ENCODE results near the gene NRCAM.
"Not testable (repeated sequence)": the region's sequence is repeated elsewhere in the genome, so short reads cannot be mapped to it uniquely, and the experiment has no call there.

The NRCAM gene

DNA sequence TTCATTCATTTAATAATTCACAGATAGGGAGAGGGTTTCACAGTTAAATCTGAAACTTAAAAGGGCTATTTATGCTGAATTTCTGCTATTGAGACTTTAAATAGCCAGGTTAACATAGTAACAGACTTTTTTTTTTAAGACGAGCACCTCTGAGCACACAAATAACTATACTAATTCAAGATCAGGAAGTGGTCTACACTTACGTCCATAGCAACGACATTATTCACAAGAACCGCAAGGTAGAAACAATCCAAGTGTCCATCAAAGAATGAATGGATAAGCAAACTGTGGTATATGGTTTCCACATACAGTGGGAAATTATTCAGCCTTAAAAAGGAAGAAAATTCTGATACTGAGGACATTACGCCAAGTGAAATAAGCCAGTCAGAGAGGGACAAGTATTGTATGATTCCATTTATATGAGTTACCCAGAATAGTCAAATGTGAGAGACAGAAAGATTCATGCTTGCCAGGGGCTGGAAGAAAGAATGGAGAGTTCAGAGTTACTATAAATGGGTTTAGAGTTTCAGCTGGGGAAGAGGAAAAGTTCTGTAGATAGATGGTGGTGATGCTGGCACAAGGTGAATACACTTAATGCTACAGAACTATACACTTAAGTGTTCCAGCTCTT is 185.7 kb downstream of the NRCAM start:
- no peak for DNase-seq

DNA sequence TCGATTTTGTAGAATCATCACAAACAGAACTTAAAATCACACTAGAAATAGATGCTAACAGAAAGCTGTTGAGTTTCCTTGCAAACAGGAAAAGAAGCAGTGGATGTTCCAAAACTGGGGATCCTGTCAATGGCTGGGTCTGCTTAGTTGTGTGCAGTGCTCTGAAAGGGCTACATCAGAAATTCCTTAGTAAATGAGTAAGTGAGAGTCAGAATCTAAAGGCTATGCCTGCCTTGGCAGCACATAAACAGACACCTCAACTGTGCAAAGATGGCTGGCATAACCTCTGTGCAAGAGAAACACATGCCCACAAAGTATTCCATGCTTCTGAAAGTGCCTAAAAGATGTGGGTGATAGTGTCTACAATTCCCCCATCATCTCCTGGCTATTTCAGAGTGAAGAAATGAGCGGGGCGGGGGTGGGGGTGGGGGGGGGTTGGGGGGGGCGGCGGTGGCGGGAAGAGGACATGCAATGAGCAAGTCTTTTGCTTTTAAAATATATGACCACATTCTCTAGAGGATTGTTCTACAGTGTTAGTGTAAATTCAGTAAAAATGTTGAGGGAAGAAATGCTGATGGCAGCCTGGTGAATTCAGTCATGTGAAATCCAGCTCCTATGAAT is 187.9 kb downstream of the NRCAM start:
- DNase-seq: no peak

DNA sequence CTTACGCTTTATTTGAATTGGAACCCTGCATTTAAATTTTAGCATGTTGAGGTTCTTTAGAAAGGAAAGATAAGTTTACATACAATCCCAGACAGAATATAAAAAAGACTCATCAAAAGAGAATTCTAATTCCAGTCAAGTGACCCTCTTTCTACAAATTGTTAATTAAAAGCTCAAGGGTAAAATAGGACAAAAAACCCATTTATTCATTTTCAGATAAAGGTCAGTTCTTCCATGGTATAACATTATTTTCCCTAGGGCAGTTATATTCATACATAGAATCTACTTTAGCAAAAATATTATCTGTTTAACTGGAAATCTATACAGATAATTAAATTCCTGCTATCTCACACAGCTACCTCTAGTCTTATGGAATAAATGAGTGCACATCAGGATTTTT is 188.6 kb downstream of the NRCAM start:
- no peak for DNase-seq

DNA sequence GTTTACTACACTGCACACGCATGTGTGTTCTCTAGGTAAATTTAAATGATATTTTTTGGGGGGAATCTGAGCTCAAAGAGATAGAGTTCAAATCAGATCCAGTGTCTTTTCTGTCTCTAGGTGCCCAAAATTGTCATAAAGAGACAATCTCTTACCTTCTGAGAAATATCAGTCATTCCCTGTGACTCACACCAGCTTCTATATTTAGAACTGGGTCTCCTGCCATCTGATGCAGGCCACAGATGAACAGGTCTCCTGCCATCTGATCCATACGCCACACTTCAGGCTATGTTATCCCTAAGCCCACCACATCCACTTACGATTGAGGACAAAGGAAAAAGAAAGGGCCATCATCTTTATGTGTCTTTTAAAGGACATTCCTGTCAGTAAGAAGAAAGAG is 189.7 kb downstream of the NRCAM start:
- DNase-seq: no peak

DNA sequence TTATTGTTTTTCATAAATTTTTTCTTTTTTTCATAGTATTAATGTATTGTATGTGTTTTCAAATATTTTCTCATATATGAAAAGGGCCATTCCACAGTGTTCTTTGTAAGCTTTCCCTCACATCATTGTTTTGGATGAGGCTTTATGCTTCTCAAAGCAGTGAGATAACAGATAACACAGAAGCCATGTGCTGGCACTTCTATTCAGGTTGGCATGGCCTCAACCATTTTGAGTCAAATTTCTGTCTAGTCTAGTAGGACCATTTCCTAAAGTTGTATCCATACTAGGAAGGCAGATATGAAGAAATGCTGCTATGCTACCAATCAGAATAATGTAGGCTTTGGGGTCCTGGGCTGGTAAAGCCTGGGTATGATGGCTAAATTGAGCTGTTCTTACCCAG is 190.2 kb downstream of the NRCAM start:
- no peak for DNase-seq

DNA sequence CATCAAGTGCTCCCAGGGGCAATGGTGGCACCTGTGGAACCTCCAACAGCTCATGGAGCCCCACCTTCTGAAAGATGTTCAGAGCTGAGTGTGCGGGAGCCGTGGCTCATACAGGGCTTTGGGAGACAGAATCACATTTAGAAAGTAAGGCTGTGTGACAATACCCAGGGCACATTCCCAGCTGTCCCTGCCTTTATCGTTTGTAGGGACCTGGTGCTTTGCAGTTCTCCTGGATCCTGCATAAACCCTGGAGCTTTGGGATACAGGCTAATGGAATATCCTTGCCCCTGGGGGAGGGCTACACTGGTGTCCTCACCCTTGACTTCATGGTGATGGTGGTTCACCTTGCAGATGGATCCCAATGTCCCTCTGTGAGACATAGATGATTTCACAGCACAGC is 191.2 kb downstream of the NRCAM start:
- DNase-seq: no peak

DNA sequence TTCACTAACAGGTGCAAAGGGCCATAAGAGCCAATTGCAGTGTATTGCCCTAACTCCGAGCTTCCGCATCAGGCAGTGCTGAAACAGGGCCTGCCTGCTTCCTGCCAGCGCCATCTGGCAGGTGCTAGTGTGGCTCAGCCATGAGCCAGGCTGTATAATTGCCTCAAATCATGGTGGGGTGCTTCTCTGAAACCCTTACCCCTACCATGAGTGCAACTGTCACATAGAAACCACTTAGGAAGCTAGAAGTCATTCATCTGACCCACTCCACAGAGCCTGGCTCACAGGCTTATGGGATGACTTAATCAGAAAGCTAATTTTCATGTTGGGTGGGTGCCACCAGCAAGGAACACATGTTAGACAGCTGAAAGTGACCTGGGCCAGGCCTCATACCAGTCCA is 192.8 kb downstream of the NRCAM start:
- peak; percentile 96 for DNase-seq

DNA sequence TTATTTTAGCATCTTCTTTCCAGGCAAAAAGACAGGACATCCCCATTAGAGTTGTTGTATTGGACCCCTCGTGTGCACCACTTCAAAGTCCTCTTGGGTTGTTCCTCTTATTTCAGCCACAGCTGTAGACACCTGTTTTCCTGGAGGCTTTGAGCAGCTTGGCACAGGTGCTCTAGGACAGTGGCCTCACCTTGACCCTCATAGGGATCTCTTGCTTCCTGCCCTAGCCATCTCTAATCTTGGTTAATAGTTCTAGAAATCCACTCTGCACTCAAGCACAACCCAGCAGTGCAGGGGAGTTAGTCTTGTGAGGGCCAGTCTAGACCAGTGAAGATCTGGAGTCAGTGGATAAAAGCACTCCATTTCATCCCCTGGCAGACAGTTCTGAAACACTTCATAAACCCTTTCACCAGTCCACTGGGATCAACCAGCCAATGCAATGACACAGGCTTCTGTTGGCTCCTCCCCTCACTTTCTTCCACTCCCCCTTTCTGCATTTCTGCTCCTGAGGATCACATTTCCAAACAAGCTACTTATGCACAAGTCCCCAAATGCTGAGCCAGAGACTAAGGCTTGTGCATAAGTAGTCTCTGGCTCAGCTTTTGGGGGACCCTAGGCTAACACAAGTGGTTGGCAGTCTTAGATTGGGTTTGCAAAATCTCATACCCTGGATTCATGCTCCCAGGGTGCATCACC is 194.5 kb downstream of the NRCAM start:
- no peak for DNase-seq

DNA sequence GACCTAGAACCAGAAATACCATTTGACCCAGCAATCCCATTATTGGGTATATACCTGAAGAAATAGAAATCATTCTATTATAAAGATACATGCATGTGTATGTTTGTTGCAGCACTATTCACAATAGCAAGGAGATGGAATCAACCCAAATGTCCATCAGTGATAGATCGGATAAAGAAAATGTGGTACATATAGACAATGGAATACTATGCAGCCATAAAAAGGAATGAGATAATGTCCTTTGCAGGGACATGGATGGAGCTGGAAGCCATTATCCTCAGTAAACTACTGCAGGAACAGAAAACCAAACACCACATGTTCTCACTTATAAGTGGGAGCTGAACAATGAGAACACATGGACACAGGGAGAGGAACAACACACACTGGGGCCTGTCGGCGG is 196.8 kb downstream of the NRCAM start:
- not testable (repeated sequence) for DNase-seq

DNA sequence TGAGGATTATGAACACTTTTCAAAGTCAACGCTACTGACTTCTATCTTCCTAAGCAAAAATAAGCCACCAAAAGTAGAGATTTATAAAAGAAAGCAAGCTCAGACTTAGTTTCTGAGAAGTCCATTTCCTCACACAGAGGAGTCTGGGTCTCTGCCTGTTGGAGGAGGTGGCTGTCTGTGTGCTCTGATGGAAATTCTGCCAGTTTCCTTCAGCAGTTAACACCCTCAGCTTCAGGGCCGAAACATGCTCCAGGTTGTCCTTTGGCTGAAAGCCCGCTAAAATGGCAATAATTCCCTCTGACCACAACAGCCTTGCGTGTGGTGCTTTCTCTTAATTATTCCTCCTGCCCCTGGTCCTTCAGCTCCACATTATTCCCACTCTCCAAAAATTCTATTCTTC is 198.3 kb downstream of the NRCAM start:
- DNase-seq: no peak

DNA sequence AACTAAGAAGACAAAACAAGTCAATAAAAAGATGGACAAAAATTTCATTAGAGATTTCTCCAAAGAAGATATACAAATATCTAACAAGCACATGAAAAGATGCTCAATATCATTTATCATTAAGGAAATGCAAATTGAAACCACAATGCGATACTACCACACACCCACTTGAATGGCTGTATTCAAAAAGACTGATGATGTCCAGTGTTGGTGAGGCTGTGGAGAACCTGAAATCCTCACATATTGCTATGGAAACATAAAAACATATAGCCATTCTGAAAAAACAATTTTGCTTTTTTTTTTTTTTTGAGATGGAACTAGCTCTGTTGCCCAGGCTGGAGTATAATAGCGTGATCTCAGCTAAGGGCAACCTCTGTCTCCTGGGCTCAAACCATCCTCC is 202.0 kb downstream of the NRCAM start:
- DNase-seq: no peak

DNA sequence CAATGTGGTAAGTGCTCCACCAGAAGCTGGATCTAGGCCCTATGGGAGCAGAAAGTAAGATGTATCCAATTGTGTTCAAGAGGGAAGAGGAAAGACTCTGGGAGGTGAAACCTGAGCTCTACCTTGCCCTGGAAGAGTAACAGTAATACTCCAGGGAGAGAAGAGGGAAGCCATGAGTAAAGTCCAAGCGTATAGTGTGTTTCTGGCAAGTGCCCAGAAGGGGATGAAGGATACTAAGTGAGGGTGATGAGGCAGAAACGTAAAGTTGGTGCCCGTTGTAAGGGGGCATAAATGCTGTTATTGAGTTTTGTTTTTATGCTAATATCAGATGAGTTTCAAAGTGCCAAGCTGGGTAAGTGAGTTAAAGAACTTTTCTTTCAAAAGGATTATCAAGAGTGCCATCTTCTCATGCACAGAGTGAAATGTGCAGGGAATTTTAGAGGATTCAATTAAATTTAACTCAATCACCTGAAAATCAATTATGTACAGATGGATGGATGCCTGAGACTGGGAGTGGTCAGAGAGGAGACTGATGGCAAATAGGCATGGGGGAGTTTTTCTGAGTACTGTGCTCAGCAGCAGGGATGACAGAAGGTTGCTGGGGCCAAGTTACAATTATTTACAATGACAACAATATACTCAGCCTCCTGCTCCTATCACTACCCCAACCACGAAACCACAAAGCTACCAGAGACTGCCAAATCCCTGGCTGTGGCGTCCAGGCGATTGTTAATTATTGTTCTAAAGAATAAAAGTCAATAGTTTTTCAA is 202.8 kb downstream of the NRCAM start:
- DNase-seq: no peak

DNA sequence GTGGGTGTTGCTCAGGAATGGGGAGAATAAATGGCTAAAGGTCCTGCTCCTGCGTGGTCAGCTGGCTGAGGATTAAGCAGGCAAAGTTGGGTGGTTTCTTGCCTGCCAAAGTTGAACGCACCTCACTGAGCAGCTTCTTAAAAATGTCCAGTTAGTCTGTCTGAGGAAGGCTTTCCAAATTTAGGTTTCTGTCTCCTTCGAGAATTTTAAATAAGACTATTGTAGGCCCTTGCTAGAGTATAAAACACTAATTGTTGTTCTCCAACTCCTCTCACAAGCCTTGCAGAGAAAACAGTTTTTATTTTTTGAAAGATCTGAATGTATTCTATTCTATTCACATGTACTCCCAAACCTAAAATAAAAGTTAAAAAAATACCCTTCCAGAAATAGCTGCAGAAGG is 204.1 kb downstream of the NRCAM start:
- no peak for DNase-seq

DNA sequence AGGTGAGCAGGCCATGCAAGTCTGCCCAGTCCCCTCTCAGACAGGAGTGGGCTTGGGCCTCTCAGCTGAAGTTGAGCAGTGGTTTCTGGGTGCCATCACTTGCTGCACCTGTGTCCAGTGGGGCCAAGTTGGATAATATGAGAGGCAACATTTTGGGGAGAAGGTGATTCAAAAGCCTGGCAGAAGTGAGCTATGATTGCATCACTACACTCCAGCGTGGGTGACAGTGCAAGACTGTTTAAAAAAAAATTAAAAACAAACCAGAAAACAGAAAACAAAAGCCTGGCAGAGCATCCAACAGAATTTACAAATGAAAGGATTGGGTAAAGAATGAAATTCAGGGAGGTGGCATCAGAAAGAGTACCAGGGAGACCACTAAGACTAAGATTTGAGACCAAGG is 204.5 kb downstream of the NRCAM start:
- DNase-seq: no peak

DNA sequence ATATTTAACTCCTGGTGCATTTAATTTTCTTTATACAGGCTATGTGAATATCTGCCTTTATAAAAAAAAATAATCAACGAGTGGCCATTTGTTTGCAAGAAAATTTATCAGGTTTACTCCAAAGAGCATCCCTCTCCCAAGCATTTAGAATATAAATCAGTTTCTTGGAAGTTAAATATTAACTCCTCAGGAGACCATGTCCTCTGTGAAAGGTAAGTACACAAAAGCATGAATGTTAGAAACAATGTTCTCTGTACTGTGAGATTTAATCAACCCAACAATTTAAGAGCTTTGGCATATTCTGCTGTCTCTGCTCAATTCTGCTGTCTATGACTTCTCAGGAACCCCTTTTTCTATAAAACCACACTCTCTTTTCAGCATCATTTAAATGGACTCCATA is 206.8 kb downstream of the NRCAM start:
- no peak for DNase-seq

DNA sequence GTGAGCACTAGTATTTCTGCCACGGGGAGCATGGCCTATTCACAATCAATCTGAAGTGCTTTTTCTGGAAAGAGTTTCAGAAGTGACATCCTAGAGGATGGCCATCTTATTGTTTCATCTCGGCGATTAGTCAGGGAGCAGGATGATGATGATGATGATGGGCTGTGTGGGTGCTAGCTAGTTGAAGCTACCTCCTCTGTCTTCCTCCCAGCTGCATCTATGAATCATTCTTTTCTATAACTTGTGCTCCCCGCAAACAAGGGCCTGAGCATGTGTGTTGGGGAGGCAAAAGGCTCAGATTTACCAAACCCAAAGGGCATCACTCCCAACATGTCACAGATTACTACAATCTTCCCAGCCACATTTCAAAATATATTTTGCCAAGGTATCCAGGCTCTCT is 207.4 kb downstream of the NRCAM start:
- DNase-seq: no peak

DNA sequence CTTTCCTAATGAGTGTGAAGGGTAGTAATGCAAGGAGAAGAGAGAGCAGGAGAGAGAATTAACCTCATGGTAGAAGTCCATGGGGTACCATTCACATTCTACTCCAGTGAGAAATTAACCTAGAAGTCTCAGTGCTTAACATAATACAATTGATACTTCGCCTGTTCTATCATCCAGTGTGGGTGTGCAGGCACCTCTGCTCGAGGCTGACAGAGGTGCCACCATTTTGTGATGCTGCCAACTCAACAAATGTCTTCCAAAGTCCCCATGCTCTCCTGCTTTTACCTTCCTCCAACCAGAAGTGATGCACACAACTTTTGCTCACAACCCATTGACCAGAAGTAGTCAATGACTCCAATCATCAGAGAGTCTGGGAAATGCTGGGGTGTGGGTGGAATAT is 207.8 kb downstream of the NRCAM start:
- no peak for DNase-seq

DNA sequence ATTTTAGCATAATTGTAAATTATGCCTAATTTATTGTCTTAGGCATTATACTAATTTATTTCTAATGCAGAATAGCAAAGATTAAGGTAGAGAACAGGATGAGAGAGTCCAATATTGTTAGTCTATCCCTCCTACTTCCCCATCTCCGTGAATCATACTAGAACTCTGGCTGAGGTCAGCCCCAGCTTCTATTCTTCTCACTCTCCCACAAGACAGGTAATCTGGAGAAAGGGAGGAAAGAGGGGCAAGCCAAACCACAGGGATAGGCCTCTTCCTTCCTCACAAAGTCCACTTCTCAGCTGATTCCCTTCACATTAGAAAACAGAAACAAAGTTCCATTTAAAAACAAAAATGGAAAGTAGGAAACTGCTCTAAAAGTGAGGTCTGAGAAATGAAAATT is 208.6 kb downstream of the NRCAM start:
- DNase-seq: no peak

DNA sequence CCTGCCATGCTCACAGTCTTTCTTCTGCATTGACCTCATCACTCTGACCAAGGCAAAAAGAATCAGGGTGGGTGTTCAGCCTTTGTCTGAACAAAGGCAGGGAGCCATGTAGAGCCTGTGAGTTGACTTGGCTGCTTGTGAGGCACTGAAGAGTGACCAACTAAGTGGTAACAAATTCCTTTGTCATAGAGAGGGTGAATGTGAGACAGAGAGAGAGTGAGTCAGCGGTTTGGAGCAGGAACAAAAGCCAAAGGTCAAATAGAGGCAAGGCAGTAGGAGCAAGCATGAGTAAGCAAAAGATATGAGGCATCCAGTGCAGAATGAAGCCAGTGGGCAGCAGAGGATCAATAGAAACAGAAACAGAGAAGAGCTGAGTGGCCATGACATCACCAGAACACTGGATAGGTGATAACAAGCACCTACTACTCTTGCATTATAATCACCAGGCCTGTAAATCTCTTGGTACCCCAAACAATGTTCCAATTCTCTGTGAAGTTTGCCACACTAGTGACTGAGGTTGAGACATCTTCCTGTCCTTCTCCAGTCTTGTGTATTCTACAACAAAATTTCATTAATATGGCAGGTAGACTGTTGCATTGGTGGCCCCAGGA is 209.9 kb downstream of the NRCAM start:
- no peak for DNase-seq

DNA sequence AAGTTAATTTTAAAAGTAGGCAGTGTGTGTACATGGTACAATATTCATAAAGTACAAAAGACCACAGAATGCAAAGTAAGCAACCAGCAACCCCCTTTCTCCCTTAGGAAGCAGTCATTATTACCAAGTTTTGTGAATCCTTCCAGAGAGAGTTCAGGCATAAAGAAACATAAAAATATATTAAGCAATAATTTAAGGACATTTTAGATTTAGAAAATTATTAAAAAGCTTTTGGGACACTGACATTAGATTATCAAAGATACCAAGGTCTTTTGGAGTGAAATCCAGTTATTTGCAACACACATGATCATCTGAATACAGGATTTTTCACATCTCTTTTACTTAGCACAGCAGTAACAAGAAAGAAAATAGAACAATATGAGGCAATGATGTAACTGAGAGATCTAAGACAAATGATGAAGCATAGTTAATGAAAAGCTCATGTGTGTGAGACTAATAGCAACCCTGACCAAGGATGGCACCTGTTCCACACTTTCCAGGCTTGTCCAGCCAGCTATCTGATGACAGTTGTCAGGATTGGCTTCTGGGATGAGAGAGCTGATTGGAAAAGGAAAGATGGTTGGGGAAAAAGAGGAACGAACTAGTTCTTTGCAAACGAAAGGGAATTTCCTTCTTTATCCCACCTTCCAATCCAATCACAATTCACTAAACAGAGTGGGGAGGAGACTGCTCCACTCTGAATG is 210.6 kb downstream of the NRCAM start:
- no peak for DNase-seq

DNA sequence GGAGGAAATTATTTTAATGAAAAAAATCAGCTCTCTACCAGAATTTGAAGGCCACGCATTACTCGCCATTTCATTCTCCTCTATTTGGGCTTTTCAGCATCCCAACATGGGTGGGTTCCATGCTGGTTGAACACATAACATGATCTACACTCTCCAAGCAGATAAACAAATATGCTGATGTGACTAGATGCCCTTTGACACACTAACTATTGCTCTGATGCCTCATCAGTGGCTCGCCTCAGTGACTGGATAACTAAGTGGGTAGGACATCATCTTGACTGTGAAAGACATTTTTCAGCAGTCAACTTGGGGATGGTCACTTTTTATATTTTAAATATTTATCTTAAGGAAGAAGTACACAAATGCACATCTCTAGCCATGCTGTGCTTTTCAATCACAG is 212.1 kb downstream of the NRCAM start:
- no peak for DNase-seq

DNA sequence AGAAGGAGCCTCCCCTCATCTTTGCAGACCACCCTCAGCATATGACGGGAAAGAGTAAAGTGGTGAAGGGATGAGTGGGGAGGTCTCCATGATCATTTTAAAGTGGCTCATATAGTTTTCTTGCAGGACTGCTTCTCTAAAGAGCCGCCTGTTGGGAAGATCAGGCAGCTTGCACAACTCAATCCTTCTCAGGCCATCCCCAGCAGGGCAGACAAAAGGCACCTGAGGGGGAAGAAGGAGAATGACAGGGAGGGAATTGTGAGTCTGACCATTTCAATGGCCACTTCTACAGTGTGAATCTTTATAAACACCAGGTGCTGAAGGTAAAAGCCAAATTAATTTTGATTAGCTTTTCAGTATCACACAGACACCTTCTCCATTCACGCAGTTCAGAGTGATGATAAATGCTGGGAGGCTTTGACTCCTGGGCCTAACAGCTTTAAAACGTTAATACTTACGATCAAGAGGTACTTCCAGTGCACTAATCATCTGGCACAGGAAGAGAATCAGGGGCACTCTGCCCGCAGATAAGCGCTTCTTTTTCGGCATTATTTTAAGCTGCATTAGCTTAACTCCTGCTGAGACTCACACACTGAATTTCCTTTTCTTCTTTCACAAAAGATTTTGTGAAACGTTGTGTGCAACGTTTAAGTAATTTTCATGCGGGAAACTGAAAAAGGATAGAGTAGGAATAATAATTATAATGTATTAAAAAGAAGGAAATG is 216.6 kb downstream of the NRCAM start:
- DNase-seq: peak; percentile 60
